GM12878 (cell line): Measurements from ENCODE around the gene LPIN2. TPM values are rescaled to one million over a fixed set of nuclear protein-coding genes. Genes with fewer than 3 reads are reported as not detected.
"Not testable (repeated sequence)": the region's sequence is repeated elsewhere in the genome, so short reads cannot be mapped to it uniquely, and the experiment has no call there.

Source experiments
- ATAC-seq: fragments of 200-7000 bp; cut with Tn5 transposase; 3 replicates; pipeline ENCODE4 v1.9.1; 2020; ENCODE audit warnings: mild to moderate bottlenecking, moderate library complexity
- BruUV-seq: library from RNA; stranded (reverse); fragments of 400-500 nt; replicated peaks from 2 replicates; lab custom pipeline; 2021; lab: Mats Ljungman, UMichigan
- CTCF ChIA-PET: fragments of 300-600 bp; sonication (Branson Sonifier 250); formaldehyde crosslinking; extraction: SDS; loops from one replicate; lab custom pipeline; 2021; ENCODE audit warnings: inconsistent platforms; lab: Yijun Ruan, JAX
- POLR2A ChIA-PET: fragments of 350-600 bp; formaldehyde crosslinking; extraction: SDS; loops from one replicate; lab custom pipeline; 2021; ENCODE audit warnings: inconsistent platforms; lab: Charles Lee
- RAD21 ChIA-PET: fragments of 300-600 bp; sonication (Branson Sonifier 250); formaldehyde crosslinking; loops from one replicate; lab custom pipeline; 2023; ENCODE audit warnings: antibody characterized with exemption; ENCODE audit not compliant: unreplicated experiment; lab: Charles Lee
- SMC1A ChIA-PET: fragments of 300-600 bp; sonication (Branson Sonifier 250); formaldehyde crosslinking; loops from one replicate; lab custom pipeline; 2023; ENCODE audit not compliant: unreplicated experiment, uncharacterized antibody; lab: Charles Lee
- DNase-seq: peaks from one replicate; pipeline ENCODE4 v3.0.0-alpha.2; 2011; ENCODE audit warnings: low read depth, low spot score
- FAIRE-seq: peaks from 3 replicates; lab custom pipeline; 2011; peaks lifted over from hg19 to GRCh38; lab: Jason Lieb, UNC
- H2AFZ ChIP-seq: 2 replicates; pipeline ENCODE4 v1.6.0; 2011; ENCODE audit warnings: low read depth, low read length, control low read depth; ENCODE audit not compliant: control insufficient read depth
- H3K27ac ChIP-seq: 2 replicates; pipeline ENCODE4 v1.5.1; 2011; ENCODE audit warnings: control low read depth; ENCODE audit not compliant: control insufficient read depth, insufficient read depth
- H3K27me3 ChIP-seq, 2 experiments: replicated peaks in 1 of 2; 2 replicates each; pipeline versions ENCODE4 v1.6.0 to v1.6.1; 2011; ENCODE audit warnings: low read length in 1 of 2; ENCODE audit not compliant: control insufficient read depth in 2 of 2, insufficient read depth in 2 of 2
- H3K36me3 ChIP-seq, 2 experiments: 2 replicates each; pipeline ENCODE4 v1.5.1; 2011; ENCODE audit warnings: low read length in 1 of 2; ENCODE audit not compliant: control insufficient read depth in 2 of 2, insufficient read depth in 2 of 2
- H3K4me1 ChIP-seq: 2 replicates; pipeline ENCODE4 v1.6.1; 2011; ENCODE audit warnings: mild to moderate bottlenecking, low read length, moderate library complexity, mixed read lengths; ENCODE audit not compliant: control insufficient read depth, insufficient read depth
- H3K4me2 ChIP-seq: 2 replicates; pipeline ENCODE4 v1.6.0; 2011; ENCODE audit warnings: control low read depth; ENCODE audit not compliant: control insufficient read depth, insufficient read depth
- H3K4me3 ChIP-seq: fragments of 200-600 bp; sonication (generic); 2 replicates; pipeline ENCODE4 v1.5.1; 2016
- H3K79me2 ChIP-seq: 2 replicates; pipeline ENCODE4 v1.6.0; 2011; ENCODE audit warnings: low read length; ENCODE audit not compliant: control insufficient read depth, insufficient read depth
- H3K9ac ChIP-seq: 2 replicates; pipeline ENCODE4 v1.8.0; 2011; ENCODE audit warnings: low read length, control low read depth, mixed read lengths; ENCODE audit not compliant: control insufficient read depth, insufficient read depth
- H3K9me3 ChIP-seq: replicated peaks from 3 replicates; pipeline ENCODE4 v1.5.1; 2011; ENCODE audit warnings: mild to moderate bottlenecking, low read length; ENCODE audit not compliant: control insufficient read depth, insufficient read depth
- H4K20me1 ChIP-seq: 2 replicates; pipeline ENCODE4 v1.6.0; 2011; ENCODE audit not compliant: control insufficient read depth, insufficient read depth
- CEBPB ChIP-seq, 2 experiments: fragments of 150-350 bp in 1 of 2; IDR thresholded peaks; 2 replicates each; pipeline ENCODE4 v1.6.1; 2012 to 2014; ENCODE audit warnings: low read depth in 2 of 2, low read length in 2 of 2, borderline replicate concordance in 1 of 2, inconsistent platforms in 1 of 2
- HCFC1 ChIP-seq: fragments of 150-350 bp; IDR thresholded peaks from 2 replicates; pipeline ENCODE4 v1.6.1; 2014; ENCODE audit warnings: low read length
- KAT2A ChIP-seq: conservative IDR thresholded peaks from 2 replicates; pipeline ENCODE4 v1.6.1; 2011; ENCODE audit warnings: low read depth, low read length; ENCODE audit not compliant: control insufficient read depth
- PAX5 ChIP-seq: IDR thresholded peaks from 2 replicates; pipeline ENCODE4 v1.6.1; 2011; ENCODE audit warnings: low read depth, low read length, borderline replicate concordance
- POU2F2 ChIP-seq: IDR thresholded peaks from 3 replicates; pipeline ENCODE4 v1.6.1; 2011; ENCODE audit warnings: low read depth, mild to moderate bottlenecking, low read length, borderline replicate concordance
- RAD51 ChIP-seq: fragments of 450-650 bp; IDR thresholded peaks from 2 replicates; pipeline ENCODE4 v1.6.1; 2016; ENCODE audit warnings: moderate library complexity, mild to moderate bottlenecking, inconsistent platforms
- RB1 ChIP-seq: fragments of 450-650 bp; formaldehyde crosslinking; IDR thresholded peaks from 2 replicates; pipeline ENCODE4 v1.6.1; 2017; ENCODE audit warnings: mild to moderate bottlenecking, borderline replicate concordance
- TBL1XR1 ChIP-seq: IDR thresholded peaks from 2 replicates; pipeline ENCODE4 v1.6.1; 2012; ENCODE audit warnings: low read depth, low read length, improper control_type of control experiment
- TCF3 ChIP-seq: IDR thresholded peaks from 2 replicates; pipeline ENCODE4 v1.6.1; 2012; ENCODE audit warnings: low read depth, mild to moderate bottlenecking, low read length, borderline replicate concordance; ENCODE audit not compliant: insufficient read depth
- WGBS: methylation state at CpG from one replicate; pipeline ENCODE4 v1.1.6; 2016; ENCODE audit warnings: low lambda C conversion rate; ENCODE audit not compliant: insufficient replicate concordance, insufficient coverage; ENCODE audit errors: missing lambda C conversion rate; 5-methylcytosine and 5-hydroxymethylcytosine counted together
- in situ Hi-C: fragments of 300-500 bp; cut with MboI; formaldehyde crosslinking; loops from 9 replicates; pipeline ENCODE4 v1.14.3; 2018; ENCODE audit warnings: mixed read lengths
- intact Hi-C: fragments of 100-400 bp; cut with micrococcal nuclease; formaldehyde crosslinking; loops from one replicate; pipeline ENCODE4 v1.14.2; 2022; ENCODE audit not compliant: unreplicated experiment
- polyA plus RNA-seq, 11 experiments: library from polyadenylated mRNA; depleted of rRNA in 4 of 11; unstranded in 6 of 11; stranded (reverse) in 5 of 11; fragments of >200 nt; fragmentation: Nextera tagmentation in 4 of 11; fragmentation: Illumina TruSeq in 1 of 11; extraction: Ambion mirVana in 4 of 11; extraction: Trizol in 1 of 11; gene quantifications; 1 replicate in 1 of 11; 2 replicates in 10 of 11; pipeline versions ENCODE4 v1.2.1 to v1.2.3, GENCODE V29; 2011 to 2016; ENCODE audit warnings: inconsistent platforms in 2 of 11, missing spikeins in 2 of 11, low read depth in 1 of 11
- total RNA-seq, 4 experiments: library from RNA; depleted of rRNA in 3 of 4; stranded (reverse); fragments of >200 nt in 3 of 4; fragmentation: Illumina TruSeq in 1 of 4; extraction: Trizol in 1 of 4; gene quantifications; 2 replicates each; pipeline versions ENCODE4 v1.2.1 to v1.2.3, GENCODE V29; 2013 to 2021
- TF ChIP-seq, protein P1 (sequence below): fragments of 450-650 bp; IDR thresholded peaks from 2 replicates; pipeline ENCODE4 v1.6.1; 2018; ENCODE audit warnings: mild to moderate bottlenecking, low read depth, moderate library complexity; ENCODE audit not compliant: partially characterized antibody

The LPIN2 gene
- total and polyA plus RNA-seq, 10 of the 15 experiments (the other 5 are each of a cell fraction or from before 2014, with no cell fraction given) = 4.1 to 28.0 (median 15.9) TPM

DNA sequence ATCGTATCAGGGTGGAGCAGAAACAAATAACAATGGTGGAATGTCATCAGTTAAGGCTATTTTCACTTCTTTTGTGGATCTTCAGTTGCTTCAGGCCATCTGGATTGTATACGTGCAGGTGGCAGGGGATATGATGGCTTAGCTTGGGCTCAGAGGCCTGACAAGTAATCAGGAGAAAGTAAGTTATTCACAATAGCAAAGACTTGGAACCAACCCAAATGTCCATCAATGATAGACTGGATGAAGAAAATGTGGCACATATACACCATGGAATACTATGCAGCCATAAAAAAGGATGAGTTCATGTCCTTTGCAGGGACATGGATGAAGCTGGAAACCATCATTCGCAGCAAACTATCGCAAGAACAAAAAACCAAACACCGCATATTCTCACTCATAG, 10.7 kb upstream of the LPIN2 start:
- H3K27ac ChIP-seq, H3K4me2 ChIP-seq, H3K4me3 ChIP-seq, H3K79me2 ChIP-seq, H4K20me1 ChIP-seq, POLR2A ChIA-PET, in situ Hi-C loops, H3K9me3 ChIP-seq, ATAC-seq, RAD21 ChIA-PET, H2AFZ ChIP-seq, intact Hi-C loops, H3K27me3 ChIP-seq, DNase-seq, FAIRE-seq, H3K9ac ChIP-seq, H3K36me3 ChIP-seq, H3K4me1 ChIP-seq, BruUV-seq: not testable (repeated sequence)
- ChIA-PET SMC1A (interaction anchor here (2.5 kb wide), 1 partner anchor 9 kb away, joined by 6 read pairs; no protein-coding TSS in a partner anchor), CTCF (interaction anchor here (0.9 to 1.5 kb wide), 2 partner anchors 11 to 39 kb away, joined by 5 read pairs; no protein-coding TSS in a partner anchor)
- WGBS = 46% methylated on average over 2 of the region's 5 CpGs

DNA sequence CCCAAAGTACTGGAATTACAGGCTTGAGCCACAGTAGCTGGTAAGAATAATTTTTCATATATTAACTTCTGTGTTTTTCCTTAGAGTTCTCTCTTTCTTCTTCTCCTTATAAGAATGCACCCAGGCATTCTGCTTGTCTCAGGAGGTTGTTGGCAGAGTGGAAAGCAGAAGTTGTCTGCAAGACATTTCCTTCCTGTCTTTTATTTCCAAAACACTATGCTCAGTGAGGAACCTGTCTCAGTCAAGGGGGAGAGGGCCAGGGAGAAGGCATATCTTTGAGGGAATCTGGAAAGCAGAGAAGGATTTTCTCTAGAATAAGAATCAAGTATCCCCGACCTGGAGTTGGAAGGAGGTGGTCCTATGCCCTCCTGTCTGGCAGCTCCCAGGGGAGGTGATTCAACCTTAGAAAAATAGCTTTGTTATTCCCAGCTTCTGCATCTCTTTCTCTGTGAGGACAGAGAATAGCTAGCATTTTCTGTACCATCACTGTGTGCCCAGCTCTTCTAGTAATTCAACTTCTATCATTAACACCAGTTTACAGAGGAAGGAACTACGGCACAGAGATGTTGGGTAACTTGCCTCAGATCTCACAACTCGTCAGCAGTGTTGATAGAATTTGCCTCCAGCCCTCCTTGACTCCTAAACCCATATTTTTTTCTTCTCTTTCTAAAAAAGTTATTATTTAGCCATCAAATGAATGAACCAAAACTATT, 3.8 kb upstream of the LPIN2 start:
- 0% methylated on average over 3 of the region's 3 CpGs for WGBS
- Histone ChIP-seq H4K20me1 (no peaks in the 10 kb centered on the region), H3K79me2 (peaks cover 9% of the 10 kb centered on the region), H3K4me1 (peaks cover 8% of the 10 kb centered on the region), H3K9me3 (no peaks in the 10 kb centered on the region), H3K4me2 (peak overlapping the region; percentile 10), H3K27me3 (no peaks in the 10 kb centered on the region), H3K4me3 (no peak overlapping the region), H3K36me3 (no peaks in the 10 kb centered on the region), H3K27ac (no peak overlapping the region), H3K9ac (no peak overlapping the region)
- BruUV-seq = no TSS peak
- in situ Hi-C loops = no loop called here
- ChIA-PET SMC1A (interaction anchor here (0.9 to 1.2 kb wide), 3 partner anchors 10 to 204 kb away, joined by 3 to 4 read pairs (median 3); no protein-coding TSS in a partner anchor), RAD21 (interaction anchor here (1.1 kb wide), 2 partner anchors 10 to 22 kb away, joined by 3 to 4 read pairs; no protein-coding TSS in a partner anchor), POLR2A (interaction anchor here (0.6 to 0.7 kb wide), 2 partner anchors 17 to 95 kb away, joined by 3 to 4 read pairs; no protein-coding TSS in a partner anchor), CTCF (interaction anchor here (2.9 kb wide), 1 partner anchor 229 kb away, joined by 10 read pairs; no protein-coding TSS in a partner anchor)
- intact Hi-C loops = no loop called here
- ATAC-seq (no peak), DNase-seq (no peak), FAIRE-seq (no peak)
- no peak for TF ChIP-seq RB1
- TF ChIP-seq POU2F2 = no peak
- TF ChIP-seq HCFC1 = no peak
- TF ChIP-seq CEBPB (IDR thresholded peaks at IDR 0.05; ENCODE audit: borderline replicate concordance in 1 of 2, low read depth in 2 of 2, low read length in 2 of 2) = no peak
- TF ChIP-seq KAT2A = no peak
- TF ChIP-seq PAX5 = no peak
- no peak for TF ChIP-seq RAD51
- TF ChIP-seq, protein P1, sequence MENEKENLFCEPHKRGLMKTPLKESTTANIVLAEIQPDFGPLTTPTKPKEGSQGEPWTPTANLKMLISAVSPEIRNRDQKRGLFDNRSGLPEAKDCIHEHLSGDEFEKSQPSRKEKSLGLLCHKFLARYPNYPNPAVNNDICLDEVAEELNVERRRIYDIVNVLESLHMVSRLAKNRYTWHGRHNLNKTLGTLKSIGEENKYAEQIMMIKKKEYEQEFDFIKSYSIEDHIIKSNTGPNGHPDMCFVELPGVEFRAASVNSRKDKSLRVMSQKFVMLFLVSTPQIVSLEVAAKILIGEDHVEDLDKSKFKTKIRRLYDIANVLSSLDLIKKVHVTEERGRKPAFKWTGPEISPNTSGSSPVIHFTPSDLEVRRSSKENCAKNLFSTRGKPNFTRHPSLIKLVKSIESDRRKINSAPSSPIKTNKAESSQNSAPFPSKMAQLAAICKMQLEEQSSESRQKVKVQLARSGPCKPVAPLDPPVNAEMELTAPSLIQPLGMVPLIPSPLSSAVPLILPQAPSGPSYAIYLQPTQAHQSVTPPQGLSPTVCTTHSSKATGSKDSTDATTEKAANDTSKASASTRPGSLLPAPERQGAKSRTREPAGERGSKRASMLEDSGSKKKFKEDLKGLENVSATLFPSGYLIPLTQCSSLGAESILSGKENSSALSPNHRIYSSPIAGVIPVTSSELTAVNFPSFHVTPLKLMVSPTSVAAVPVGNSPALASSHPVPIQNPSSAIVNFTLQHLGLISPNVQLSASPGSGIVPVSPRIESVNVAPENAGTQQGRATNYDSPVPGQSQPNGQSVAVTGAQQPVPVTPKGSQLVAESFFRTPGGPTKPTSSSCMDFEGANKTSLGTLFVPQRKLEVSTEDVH = no peak
- TF ChIP-seq TBL1XR1 = no peak
- TF ChIP-seq TCF3 = no peak
- TF ChIP-seq, all 136 proteins: peak for 0
- H2AFZ ChIP-seq = peak overlapping the region; percentile 37
